ENCODE measurements around the gene FXYD7.

DNA sequence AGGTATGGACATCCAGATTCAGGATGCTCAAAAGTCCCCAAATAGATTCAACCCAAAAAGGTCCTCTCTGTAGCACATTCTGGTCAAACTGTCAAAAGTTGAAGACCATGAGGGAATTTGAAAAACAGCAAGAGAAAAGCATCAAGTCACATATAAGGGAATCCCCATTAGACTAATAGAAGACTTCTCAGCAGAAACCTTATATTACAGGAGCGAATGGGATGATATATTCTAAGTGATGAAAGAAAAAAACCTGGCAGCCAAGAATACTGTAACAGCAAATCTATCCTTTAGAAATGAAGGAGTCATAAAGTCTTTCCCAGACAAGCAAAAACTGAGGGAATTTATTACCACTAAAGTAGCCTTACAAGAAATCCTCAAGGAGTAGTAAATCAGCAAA is 41.2 kb downstream of the FXYD7 start:
- TF ChIP-seq SRF (IDR thresholded peaks at IDR 0.05; ENCODE audit: low read depth), result no peak
- TF ChIP-seq, protein P1, sequence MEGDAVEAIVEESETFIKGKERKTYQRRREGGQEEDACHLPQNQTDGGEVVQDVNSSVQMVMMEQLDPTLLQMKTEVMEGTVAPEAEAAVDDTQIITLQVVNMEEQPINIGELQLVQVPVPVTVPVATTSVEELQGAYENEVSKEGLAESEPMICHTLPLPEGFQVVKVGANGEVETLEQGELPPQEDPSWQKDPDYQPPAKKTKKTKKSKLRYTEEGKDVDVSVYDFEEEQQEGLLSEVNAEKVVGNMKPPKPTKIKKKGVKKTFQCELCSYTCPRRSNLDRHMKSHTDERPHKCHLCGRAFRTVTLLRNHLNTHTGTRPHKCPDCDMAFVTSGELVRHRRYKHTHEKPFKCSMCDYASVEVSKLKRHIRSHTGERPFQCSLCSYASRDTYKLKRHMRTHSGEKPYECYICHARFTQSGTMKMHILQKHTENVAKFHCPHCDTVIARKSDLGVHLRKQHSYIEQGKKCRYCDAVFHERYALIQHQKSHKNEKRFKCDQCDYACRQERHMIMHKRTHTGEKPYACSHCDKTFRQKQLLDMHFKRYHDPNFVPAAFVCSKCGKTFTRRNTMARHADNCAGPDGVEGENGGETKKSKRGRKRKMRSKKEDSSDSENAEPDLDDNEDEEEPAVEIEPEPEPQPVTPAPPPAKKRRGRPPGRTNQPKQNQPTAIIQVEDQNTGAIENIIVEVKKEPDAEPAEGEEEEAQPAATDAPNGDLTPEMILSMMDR (IDR thresholded peaks at IDR 0.05 in 2 of 3, conservative IDR thresholded peaks at IDR 0.05 in 1 of 3; ENCODE audit: borderline replicate concordance in 1 of 3, insufficient read depth in 1 of 3, low read depth in 2 of 3, low read length in 2 of 3), result no peak
- no peak for TF ChIP-seq EZH2phosphoT487 (IDR thresholded peaks at IDR 0.05; ENCODE audit: borderline replicate concordance)
- TF ChIP-seq FOSL1 (IDR thresholded peaks at IDR 0.05; ENCODE audit: low read depth), result no peak
- no peak for TF ChIP-seq CBX3 (IDR thresholded peaks at IDR 0.05; ENCODE audit: low read depth)
- no peak for TF ChIP-seq POLR2A (IDR thresholded peaks at IDR 0.05; ENCODE audit: borderline replicate concordance, extremely low read depth, insufficient read depth, insufficient read length)
- no peak for TF ChIP-seq ZNF274 (IDR thresholded peaks at IDR 0.05; ENCODE audit: low read depth, low read length)
- no peak for TF ChIP-seq JUND (IDR thresholded peaks at IDR 0.05)
- TF ChIP-seq TCF7L2 (IDR thresholded peaks at IDR 0.05; ENCODE audit: borderline replicate concordance, extremely low read depth, insufficient read depth, insufficient read length), result no peak
- TF ChIP-seq CEBPB (IDR thresholded peaks at IDR 0.05; ENCODE audit: low read depth), result no peak
- TF ChIP-seq, protein P2, sequence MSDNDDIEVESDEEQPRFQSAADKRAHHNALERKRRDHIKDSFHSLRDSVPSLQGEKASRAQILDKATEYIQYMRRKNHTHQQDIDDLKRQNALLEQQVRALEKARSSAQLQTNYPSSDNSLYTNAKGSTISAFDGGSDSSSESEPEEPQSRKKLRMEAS (IDR thresholded peaks at IDR 0.05), result no peak
- TF ChIP-seq, protein P3, sequence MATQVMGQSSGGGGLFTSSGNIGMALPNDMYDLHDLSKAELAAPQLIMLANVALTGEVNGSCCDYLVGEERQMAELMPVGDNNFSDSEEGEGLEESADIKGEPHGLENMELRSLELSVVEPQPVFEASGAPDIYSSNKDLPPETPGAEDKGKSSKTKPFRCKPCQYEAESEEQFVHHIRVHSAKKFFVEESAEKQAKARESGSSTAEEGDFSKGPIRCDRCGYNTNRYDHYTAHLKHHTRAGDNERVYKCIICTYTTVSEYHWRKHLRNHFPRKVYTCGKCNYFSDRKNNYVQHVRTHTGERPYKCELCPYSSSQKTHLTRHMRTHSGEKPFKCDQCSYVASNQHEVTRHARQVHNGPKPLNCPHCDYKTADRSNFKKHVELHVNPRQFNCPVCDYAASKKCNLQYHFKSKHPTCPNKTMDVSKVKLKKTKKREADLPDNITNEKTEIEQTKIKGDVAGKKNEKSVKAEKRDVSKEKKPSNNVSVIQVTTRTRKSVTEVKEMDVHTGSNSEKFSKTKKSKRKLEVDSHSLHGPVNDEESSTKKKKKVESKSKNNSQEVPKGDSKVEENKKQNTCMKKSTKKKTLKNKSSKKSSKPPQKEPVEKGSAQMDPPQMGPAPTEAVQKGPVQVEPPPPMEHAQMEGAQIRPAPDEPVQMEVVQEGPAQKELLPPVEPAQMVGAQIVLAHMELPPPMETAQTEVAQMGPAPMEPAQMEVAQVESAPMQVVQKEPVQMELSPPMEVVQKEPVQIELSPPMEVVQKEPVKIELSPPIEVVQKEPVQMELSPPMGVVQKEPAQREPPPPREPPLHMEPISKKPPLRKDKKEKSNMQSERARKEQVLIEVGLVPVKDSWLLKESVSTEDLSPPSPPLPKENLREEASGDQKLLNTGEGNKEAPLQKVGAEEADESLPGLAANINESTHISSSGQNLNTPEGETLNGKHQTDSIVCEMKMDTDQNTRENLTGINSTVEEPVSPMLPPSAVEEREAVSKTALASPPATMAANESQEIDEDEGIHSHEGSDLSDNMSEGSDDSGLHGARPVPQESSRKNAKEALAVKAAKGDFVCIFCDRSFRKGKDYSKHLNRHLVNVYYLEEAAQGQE (IDR thresholded peaks at IDR 0.05; ENCODE audit: low read depth), result no peak
- TF ChIP-seq POLR2AphosphoS5 (IDR thresholded peaks at IDR 0.05; ENCODE audit: low read depth, low read length), result no peak

Measured in HCT116 (cell line).